ENCODE data around the gene AHNAK. TPM values are rescaled to one million over a fixed set of nuclear protein-coding genes. Genes with fewer than 3 reads are reported as not detected.

The AHNAK gene
- total and polyA plus RNA-seq, 8 donors = 176 to 636 (median 219) TPM

DNA sequence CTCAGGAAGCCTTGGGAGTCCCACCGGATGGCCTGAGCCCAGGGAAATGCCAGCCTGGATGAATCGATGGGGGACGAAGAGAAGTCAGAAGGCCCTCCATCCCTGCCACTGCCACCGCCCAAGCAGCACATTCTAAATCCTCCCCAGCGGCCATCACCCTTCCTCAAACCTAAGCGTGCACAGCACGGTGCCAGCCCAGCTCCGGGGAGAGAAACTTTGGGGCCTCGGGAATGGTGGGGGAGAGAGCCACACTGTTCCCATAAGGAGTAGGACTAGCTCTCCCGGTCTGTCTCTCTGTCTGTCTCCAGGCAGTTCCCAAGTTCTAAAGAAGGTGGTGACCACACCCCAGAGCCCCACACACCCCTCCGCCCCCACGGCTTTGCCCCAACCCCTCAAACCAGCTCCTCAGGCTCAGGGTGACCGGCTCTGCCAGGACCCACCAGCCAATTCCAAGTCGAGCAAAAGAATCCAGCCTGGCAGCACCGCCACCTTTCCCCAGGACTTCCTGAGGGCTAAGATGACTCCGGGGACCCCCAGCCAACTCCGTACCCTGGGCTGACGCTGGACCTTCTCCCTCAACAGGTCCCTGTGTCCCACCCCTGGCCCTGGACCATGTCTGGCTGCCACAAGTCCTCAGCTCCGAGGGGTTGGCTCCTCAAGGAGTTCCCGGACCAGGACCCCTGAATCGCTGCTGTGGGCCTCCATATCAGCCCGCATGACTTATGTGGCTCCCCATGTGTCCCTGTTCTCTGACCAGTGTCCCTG lies 2.7 kb downstream of the AHNAK start:
- peaks cover 64 to 81% of the 10 kb centered on the region in 2 donors for H3K4me1 ChIP-seq
- H3K27ac ChIP-seq = peak overlapping the region; percentile 94 to 96
- no peaks in the 10 kb centered on the region for H3K9me3 ChIP-seq
- intact Hi-C loops (cut with DNase I) = loop anchor here in 1 of 2 donors (5.0 kb wide), 1 partner anchor 122 kb away; no protein-coding TSS in a partner anchor
- H3K4me3 ChIP-seq = peak overlapping the region; percentile 83 to 95
- TF ChIP-seq, protein P1, sequence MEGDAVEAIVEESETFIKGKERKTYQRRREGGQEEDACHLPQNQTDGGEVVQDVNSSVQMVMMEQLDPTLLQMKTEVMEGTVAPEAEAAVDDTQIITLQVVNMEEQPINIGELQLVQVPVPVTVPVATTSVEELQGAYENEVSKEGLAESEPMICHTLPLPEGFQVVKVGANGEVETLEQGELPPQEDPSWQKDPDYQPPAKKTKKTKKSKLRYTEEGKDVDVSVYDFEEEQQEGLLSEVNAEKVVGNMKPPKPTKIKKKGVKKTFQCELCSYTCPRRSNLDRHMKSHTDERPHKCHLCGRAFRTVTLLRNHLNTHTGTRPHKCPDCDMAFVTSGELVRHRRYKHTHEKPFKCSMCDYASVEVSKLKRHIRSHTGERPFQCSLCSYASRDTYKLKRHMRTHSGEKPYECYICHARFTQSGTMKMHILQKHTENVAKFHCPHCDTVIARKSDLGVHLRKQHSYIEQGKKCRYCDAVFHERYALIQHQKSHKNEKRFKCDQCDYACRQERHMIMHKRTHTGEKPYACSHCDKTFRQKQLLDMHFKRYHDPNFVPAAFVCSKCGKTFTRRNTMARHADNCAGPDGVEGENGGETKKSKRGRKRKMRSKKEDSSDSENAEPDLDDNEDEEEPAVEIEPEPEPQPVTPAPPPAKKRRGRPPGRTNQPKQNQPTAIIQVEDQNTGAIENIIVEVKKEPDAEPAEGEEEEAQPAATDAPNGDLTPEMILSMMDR (IDR thresholded peaks at IDR 0.05) = no peak
- H3K27me3 ChIP-seq = peaks cover 0 to 44% of the 10 kb centered on the region in 2 donors
- no peak for DNase-seq
- H3K36me3 ChIP-seq = no peaks in the 10 kb centered on the region
- no peak for ATAC-seq

DNA sequence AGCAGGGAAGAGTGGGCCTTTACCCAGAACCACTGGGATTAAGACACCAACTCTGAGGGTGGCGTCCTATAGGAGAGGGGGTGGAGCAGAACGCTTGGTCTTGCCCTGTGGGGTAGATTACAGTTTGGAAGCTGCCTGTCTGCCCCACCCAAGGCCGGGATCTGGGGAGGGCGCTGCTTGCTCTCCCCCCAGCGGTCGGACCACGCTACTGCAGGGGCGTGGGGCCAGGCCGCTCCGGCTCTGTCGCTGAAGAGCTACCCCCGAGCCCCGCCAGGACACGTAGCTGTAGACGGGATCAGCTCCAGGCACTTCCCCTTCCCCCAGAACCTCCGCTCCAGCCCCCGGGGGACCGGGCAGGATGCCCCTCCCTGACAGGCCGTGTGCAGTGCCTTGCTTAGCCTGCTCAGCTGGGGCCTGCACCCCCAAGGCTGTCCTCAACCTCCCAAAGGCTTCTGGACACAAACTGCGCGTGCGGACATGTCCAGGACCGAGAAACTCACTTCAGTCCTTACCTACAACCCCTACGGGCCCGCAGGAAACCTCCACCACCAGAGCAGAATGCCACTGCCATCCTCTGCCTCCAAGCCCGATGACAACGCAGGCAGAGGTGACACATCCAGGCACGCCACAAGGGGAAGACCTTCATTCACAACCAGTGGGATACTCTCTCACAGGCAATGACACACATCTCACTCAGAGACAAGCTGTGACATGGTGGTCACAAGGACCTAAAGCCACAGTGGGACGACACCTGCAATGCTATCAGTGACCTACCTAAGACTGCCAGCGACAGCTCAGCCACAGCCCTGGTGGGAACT lies 3.6 kb downstream of the AHNAK start:
- intact Hi-C loops (cut with DNase I) = loop anchor here in 1 of 2 donors (5.0 kb wide), 1 partner anchor 121 kb away; no protein-coding TSS in a partner anchor
- TF ChIP-seq, protein P1 (IDR thresholded peaks at IDR 0.05) = peak; percentile 97 to 99
- Histone ChIP-seq H3K27ac (peak overlapping the region; percentile 94 to 96), H3K36me3 (no peaks in the 10 kb centered on the region), H3K27me3 (peaks cover 0 to 43% of the 10 kb centered on the region in 2 donors), H3K4me3 (peak overlapping the region; percentile 83 to 95), H3K9me3 (no peaks in the 10 kb centered on the region), H3K4me1 (peaks cover 71 to 81% of the 10 kb centered on the region in 2 donors)
- peak; percentile 77 to 95 (median 84) for DNase-seq
- peak; percentile 54 for ATAC-seq

DNA sequence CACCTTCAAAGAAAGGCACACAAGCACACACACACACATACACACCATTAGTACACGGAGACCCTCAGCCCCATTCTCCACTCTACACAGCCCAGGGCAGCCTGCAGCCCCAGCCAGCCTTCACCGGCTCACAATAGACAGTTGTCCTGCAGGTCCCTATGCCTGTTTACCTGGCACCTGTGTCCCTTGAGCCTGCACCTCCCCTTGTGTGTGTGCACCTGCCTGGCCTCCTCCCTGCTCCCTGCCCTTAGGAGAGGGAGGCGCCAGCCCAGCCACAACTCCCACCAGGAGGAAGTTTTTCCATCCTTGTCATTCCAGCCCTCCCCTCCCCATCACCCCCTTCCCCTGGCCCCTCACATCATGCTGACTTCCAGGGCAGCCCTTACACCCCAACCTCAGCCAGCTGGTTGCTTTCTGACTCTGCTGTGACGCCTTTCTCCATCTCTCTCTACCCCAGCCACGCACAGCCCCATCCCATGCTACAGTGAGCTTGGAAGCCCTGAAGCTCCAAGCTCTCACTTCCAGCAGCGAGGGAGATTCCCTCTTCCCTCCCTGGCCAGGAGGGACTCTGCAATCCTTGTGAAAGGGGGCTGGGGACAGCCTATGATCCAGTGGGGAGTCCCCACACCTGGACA lies 4.4 kb downstream of the AHNAK start:
- H3K4me3 ChIP-seq = peak overlapping the region; percentile 83 to 95
- H3K4me1 ChIP-seq = peaks cover 66 to 81% of the 10 kb centered on the region in 2 donors
- peak overlapping the region; percentile 94 to 96 for H3K27ac ChIP-seq
- H3K36me3 ChIP-seq = no peaks in the 10 kb centered on the region
- peaks cover 0 to 36% of the 10 kb centered on the region in 2 donors for H3K27me3 ChIP-seq
- H3K9me3 ChIP-seq = no peaks in the 10 kb centered on the region
- ATAC-seq (no peak), DNase-seq (no peak)
- TF ChIP-seq, protein P1 (IDR thresholded peaks at IDR 0.05) = no peak
- intact Hi-C loops (cut with DNase I) = loop anchor here in 1 of 2 donors (5.0 kb wide), 1 partner anchor 120 kb away; no protein-coding TSS in a partner anchor

DNA sequence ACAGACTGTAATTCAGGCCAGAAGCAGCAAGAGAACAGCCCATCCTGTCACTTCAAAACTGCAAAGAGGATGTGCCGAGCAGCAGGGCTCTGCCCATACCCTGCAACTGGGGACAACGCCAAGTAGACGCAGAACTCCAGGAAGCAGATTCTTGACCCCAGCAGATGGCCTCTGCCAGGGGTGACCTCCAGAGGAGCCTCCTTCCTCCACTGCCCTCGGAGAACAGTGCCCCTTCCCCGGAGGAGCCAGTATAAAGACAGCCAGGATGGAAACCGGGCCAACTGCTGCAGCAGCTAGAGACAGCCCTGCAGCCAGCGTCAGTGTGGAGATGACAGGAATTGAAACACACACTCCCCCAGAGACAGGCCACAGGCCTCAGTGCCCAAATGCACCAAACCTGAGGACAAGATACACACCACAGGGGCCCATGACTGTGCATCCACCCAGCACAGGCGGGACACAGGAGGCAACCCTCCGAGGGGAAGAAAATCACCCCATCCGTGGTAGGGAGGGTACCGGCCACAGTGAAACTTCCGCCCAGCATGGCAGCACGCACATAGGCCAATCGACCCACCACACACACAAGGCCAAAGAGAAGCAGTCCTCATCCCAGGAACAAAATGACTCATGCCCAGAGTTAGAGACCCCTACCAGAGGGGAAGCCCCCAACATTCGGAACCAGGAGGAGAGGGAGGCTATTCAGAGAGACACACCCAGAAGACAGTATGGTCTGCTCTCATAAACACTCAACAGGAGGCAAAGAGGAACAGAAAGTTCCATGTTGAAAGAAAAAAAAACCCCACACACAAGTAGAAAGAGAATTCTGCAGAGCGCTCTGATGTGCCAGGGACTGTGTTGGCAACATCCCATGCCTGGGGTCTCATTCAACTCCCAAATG lies 5.6 kb downstream of the AHNAK start:
- H3K27ac ChIP-seq = peak overlapping the region; percentile 61 to 96
- peaks cover 0 to 24% of the 10 kb centered on the region in 2 donors for H3K27me3 ChIP-seq
- TF ChIP-seq, protein P1 (IDR thresholded peaks at IDR 0.05) = no peak
- no peaks in the 10 kb centered on the region for H3K9me3 ChIP-seq
- H3K4me1 ChIP-seq = peaks cover 66 to 80% of the 10 kb centered on the region in 2 donors
- H3K36me3 ChIP-seq = peaks cover 0 to 7% of the 10 kb centered on the region in 2 donors
- no peak for ATAC-seq
- peak overlapping the region in 1 of 2 donors; percentile 95 for H3K4me3 ChIP-seq
- intact Hi-C loops (cut with DNase I) = loop anchor here in 1 of 2 donors (5.0 kb wide), 1 partner anchor 119 kb away; no protein-coding TSS in a partner anchor
- DNase-seq = peak in 1 of 4 donors; percentile 46

Measured in left lung (tissue), 10 donors.